Sigmoid colon (tissue), 3 donors: Measurements from ENCODE around the gene CARD9.

Experiments used
- CTCF ChIP-seq, 4 experiments: fragments of 450-650 bp in 3 of 4; fragments of 200-600 bp in 1 of 4; IDR thresholded peaks; one replicate each; pipeline ENCODE4 v1.5.1; 2016 to 2019; ENCODE audit warnings: antibody characterized with exemption in 4 of 4, mild to moderate bottlenecking in 3 of 4, moderate library complexity in 2 of 4
- POLR2A ChIP-seq, 2 donors: fragments of 450-650 bp; IDR thresholded peaks; one replicate each; pipeline ENCODE4 v1.6.1; 2016; ENCODE audit warnings: antibody characterized with exemption in 2 of 2, mild to moderate bottlenecking in 2 of 2, moderate library complexity in 2 of 2

GRCh38 chr9:136404801-136405136 lies 31.3 kb upstream of the CARD9 start:
- TF ChIP-seq POLR2A (IDR thresholded peaks at IDR 0.05): no peak
- TF ChIP-seq CTCF (IDR thresholded peaks at IDR 0.05): no peak
